ENCODE data around the gene ESYT3. TPM values are rescaled to one million over a fixed set of nuclear protein-coding genes. Genes with fewer than 3 reads are reported as not detected.
"Not testable (repeated sequence)": the region's sequence is repeated elsewhere in the genome, so short reads cannot be mapped to it uniquely, and the experiment has no call there.

ESYT3 gene
- total RNA-seq, 1 donor: under 0.01 TPM

GRCh38 chr3:138497851-138498250 lies 63.4 kb downstream of the ESYT3 start:
- DNase-seq (ENCODE audit: low read depth): no peak

GRCh38 chr3:138498991-138499390 lies 64.6 kb downstream of the ESYT3 start:
- no peak for DNase-seq (ENCODE audit: low read depth)
- no peak overlapping the region for H3K4me3 ChIP-seq (ENCODE audit: low read depth, low read length)
- no peak for TF ChIP-seq CTCF (IDR thresholded peaks at IDR 0.05; ENCODE audit: insufficient read depth, low read depth, low read length)

More at GRCh38 chr3:138497851-138498250, 63.4 kb downstream of the ESYT3 start:
- no peak overlapping the region for H3K4me3 ChIP-seq (ENCODE audit: low read depth, low read length)
- no peak for TF ChIP-seq CTCF (IDR thresholded peaks at IDR 0.05; ENCODE audit: insufficient read depth, low read depth, low read length)

GRCh38 chr3:138507524-138507923 lies 73.1 kb downstream of the ESYT3 start:
- DNase-seq (ENCODE audit: low read depth): no peak
- TF ChIP-seq CTCF (IDR thresholded peaks at IDR 0.05; ENCODE audit: insufficient read depth, low read depth, low read length): no peak
- no peak overlapping the region for H3K4me3 ChIP-seq (ENCODE audit: low read depth, low read length)

- H3K4me3 ChIP-seq (ENCODE audit: low read depth, low read length): no peak overlapping the region
- no peak for DNase-seq (ENCODE audit: low read depth)
- no peak for TF ChIP-seq CTCF (IDR thresholded peaks at IDR 0.05; ENCODE audit: insufficient read depth, low read depth, low read length)
These were observed 75.2 kb downstream of the ESYT3 start for GRCh38 chr3:138509586-138509985.

GRCh38 chr3:138511945-138512344 lies 77.5 kb downstream of the ESYT3 start:
- TF ChIP-seq CTCF (IDR thresholded peaks at IDR 0.05; ENCODE audit: insufficient read depth, low read depth, low read length): no peak
- no peak overlapping the region for H3K4me3 ChIP-seq (ENCODE audit: low read depth, low read length)
- DNase-seq (ENCODE audit: low read depth): no peak

GRCh38 chr3:138513090-138513843 lies 78.9 kb downstream of the ESYT3 start:
- TF ChIP-seq CTCF (IDR thresholded peaks at IDR 0.05; ENCODE audit: insufficient read depth, low read depth, low read length): no peak
- H3K4me3 ChIP-seq (ENCODE audit: low read depth, low read length): no peak overlapping the region
- no peak for DNase-seq (ENCODE audit: low read depth)

- not testable (repeated sequence) for DNase-seq (ENCODE audit: low read depth); H3K4me3 ChIP-seq (ENCODE audit: low read depth, low read length)
These were observed 87.0 kb downstream of the ESYT3 start for GRCh38 chr3:138521445-138521844.

Other genes with a start within 250 kb of the ESYT3 start
- 60.9 and 70.8 TPM in 2 replicates for gene ARMC8, start 247.3 kb upstream of the ESYT3 start, total RNA-seq
- gene NME9, start 104.8 kb upstream of the ESYT3 start, total RNA-seq: under 0.01 TPM in 1 of 2 replicates, not detected in the other
- gene MRAS, start 86.0 kb upstream of the ESYT3 start, total RNA-seq: 46.4 and 53.5 TPM in 2 replicates
- gene CEP70, start 159.6 kb downstream of the ESYT3 start, total RNA-seq: 18.7 and 29.4 TPM in 2 replicates
- gene FAIM, start 174.2 kb downstream of the ESYT3 start, total RNA-seq: 10.3 and 14.7 TPM in 2 replicates

Measured in fibroblast of villous mesenchyme (primary cell).